ENCODE measurements around the gene KASH5. TPM values are rescaled to one million over a fixed set of nuclear protein-coding genes. Genes with fewer than 3 reads are reported as not detected.
A peak's percentile ranks its signal among the peaks of the same experiment; 100 is the strongest.

Gene KASH5
- total and polyA plus RNA-seq, 2 of the 8 experiments (the other 6 are each of a cell fraction or from before 2014, with no cell fraction given): 0.05 to 0.19 TPM

DNA sequence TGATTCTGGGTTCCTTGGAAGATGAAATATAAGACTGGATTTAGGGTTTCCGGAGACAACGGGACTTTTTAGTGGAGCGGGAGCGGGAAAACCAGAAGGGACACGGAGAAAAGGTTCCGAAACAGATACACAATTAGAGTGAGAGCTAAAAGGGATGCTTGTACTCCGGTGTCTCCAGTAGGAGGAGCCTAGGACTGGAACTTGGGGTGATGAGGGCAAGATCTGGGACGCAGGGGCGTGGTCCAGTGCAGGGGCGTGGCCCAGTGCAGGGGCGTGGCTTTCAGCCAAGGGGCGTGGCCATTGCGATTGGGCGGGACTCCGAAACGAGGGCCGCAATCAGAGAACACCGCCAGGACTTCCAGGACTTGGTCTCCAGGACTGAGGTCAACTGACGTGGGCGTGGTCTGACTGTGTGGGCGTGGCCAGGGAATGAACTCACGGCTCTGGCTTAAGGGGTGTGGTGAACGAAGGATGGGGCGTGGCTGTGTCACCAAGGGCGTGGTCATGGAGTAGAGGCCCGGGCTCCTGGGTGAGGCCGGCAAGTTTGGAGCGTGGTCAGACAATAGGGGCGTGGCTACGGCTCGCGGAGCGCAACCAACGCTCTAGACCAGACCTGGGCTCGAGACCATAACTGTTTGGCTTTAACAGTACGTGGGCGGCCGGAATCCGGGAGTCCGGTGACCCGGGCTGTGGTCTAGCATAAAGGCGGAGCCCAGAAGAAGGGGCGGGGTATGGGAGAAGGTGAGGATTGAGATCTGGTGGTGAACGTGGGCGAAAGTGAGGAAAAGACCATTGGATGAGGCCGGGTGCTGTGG, 24.6 kb upstream of the KASH5 start, which contains the start of gene DKKL1 (continued):
- TF ChIP-seq, protein P1, sequence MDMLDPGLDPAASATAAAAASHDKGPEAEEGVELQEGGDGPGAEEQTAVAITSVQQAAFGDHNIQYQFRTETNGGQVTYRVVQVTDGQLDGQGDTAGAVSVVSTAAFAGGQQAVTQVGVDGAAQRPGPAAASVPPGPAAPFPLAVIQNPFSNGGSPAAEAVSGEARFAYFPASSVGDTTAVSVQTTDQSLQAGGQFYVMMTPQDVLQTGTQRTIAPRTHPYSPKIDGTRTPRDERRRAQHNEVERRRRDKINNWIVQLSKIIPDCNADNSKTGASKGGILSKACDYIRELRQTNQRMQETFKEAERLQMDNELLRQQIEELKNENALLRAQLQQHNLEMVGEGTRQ (IDR thresholded peaks at IDR 0.05; ENCODE audit: low read length): no peak
- no peak for TF ChIP-seq YY1 (IDR thresholded peaks at IDR 0.05; ENCODE audit: low read depth, low read length)
- TF ChIP-seq CBX8 (IDR thresholded peaks at IDR 0.05; ENCODE audit: borderline replicate concordance, low read depth, low read length): no peak
- TF ChIP-seq, protein P2, sequence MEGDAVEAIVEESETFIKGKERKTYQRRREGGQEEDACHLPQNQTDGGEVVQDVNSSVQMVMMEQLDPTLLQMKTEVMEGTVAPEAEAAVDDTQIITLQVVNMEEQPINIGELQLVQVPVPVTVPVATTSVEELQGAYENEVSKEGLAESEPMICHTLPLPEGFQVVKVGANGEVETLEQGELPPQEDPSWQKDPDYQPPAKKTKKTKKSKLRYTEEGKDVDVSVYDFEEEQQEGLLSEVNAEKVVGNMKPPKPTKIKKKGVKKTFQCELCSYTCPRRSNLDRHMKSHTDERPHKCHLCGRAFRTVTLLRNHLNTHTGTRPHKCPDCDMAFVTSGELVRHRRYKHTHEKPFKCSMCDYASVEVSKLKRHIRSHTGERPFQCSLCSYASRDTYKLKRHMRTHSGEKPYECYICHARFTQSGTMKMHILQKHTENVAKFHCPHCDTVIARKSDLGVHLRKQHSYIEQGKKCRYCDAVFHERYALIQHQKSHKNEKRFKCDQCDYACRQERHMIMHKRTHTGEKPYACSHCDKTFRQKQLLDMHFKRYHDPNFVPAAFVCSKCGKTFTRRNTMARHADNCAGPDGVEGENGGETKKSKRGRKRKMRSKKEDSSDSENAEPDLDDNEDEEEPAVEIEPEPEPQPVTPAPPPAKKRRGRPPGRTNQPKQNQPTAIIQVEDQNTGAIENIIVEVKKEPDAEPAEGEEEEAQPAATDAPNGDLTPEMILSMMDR (IDR thresholded peaks at IDR 0.05; ENCODE audit: control extremely low read depth in 1 of 3, insufficient read depth in 1 of 3, low read depth in 1 of 3, low read length in 3 of 3): peak in 2 of 3 experiments; percentile 14 to 55; a peak in 2 of 4 replicates
- TF ChIP-seq MAFK (IDR thresholded peaks at IDR 0.05; ENCODE audit: low read depth, low read length): no peak
- TF ChIP-seq CTBP2 (IDR thresholded peaks at IDR 0.05; ENCODE audit: borderline replicate concordance, insufficient read depth, insufficient read length, low read length): no peak
- TF ChIP-seq EGR1 (IDR thresholded peaks at IDR 0.05; ENCODE audit: borderline replicate concordance, low read depth, low read length): peak; percentile 61
- TF ChIP-seq TCF12 (IDR thresholded peaks at IDR 0.05; ENCODE audit: low read depth, low read length): no peak
- no peak for TF ChIP-seq RFX5 (IDR thresholded peaks at IDR 0.05; ENCODE audit: borderline replicate concordance, low read depth, low read length)
- no peak for TF ChIP-seq POU5F1 (IDR thresholded peaks at IDR 0.05; ENCODE audit: low read depth, low read length)
- TF ChIP-seq PHF8 (conservative IDR thresholded peaks at IDR 0.05; ENCODE audit: low read depth, low read length): no peak
- 0 out of 2 replicates have a peak, but pooled peaks have one; percentile 35 for TF ChIP-seq JUND (IDR thresholded peaks at IDR 0.05; ENCODE audit: low read length)
- TF ChIP-seq SP1 (IDR thresholded peaks at IDR 0.05; ENCODE audit: low read depth, low read length): peak; percentile 84
- TF ChIP-seq TBP (IDR thresholded peaks at IDR 0.05; ENCODE audit: low read depth, low read length): peak; percentile 26
- no peak for TF ChIP-seq NRF1 (IDR thresholded peaks at IDR 0.05; ENCODE audit: low read depth, low read length)
- no peak for TF ChIP-seq BCL11A (IDR thresholded peaks at IDR 0.05; ENCODE audit: low read depth in 2 of 2, low read length in 2 of 2)
- TF ChIP-seq RNF2 (IDR thresholded peaks at IDR 0.05; ENCODE audit: borderline replicate concordance, low read depth, low read length, missing control alignments, poor library complexity, severe bottlenecking): no peak
- no peak for TF ChIP-seq SUZ12 (IDR thresholded peaks at IDR 0.05; ENCODE audit: low read length)
